Lung (tissue), 12 donors: ENCODE results near the gene FAM227B. TPM values are rescaled to one million over a fixed set of nuclear protein-coding genes. Genes with fewer than 3 reads are reported as not detected.
"Not testable (repeated sequence)": the region's sequence is repeated elsewhere in the genome, so short reads cannot be mapped to it uniquely, and the experiment has no call there.

Source experiments
- ATAC-seq: fragments of 200-7000 bp; cut with Tn5 transposase; one replicate; pipeline ENCODE4 v1.9.1; 2020; ENCODE audit warnings: moderate number of reproducible peaks; ENCODE audit not compliant: insufficient read depth, low FRiP score
- DNase-seq, 3 donors: peaks; one replicate each; pipeline ENCODE4 v3.0.0-alpha.2; 2013 to 2017
- H3K27ac ChIP-seq, 2 donors: one replicate each; pipeline ENCODE4 v1.5.1; 2013; ENCODE audit warnings: mild to moderate bottlenecking in 2 of 2, moderate library complexity in 2 of 2, control low read depth in 1 of 2, inconsistent platforms in 1 of 2, low read depth in 1 of 2, low read length in 1 of 2
- H3K27me3 ChIP-seq, 3 donors: one replicate each; pipeline ENCODE4 v1.5.1; 2013; ENCODE audit warnings: low read length in 2 of 3; ENCODE audit not compliant: control insufficient read depth in 3 of 3, insufficient read depth in 3 of 3
- H3K36me3 ChIP-seq, 4 donors: one replicate each; pipeline ENCODE4 v1.5.1; 2013; ENCODE audit warnings: low read length in 4 of 4, mild to moderate bottlenecking in 1 of 4, moderate library complexity in 1 of 4; ENCODE audit not compliant: control insufficient read depth in 4 of 4, insufficient read depth in 4 of 4
- H3K4me1 ChIP-seq, 5 donors: one replicate each; pipeline ENCODE4 v1.5.1; 2013; ENCODE audit warnings: low read length in 5 of 5, mild to moderate bottlenecking in 2 of 5, moderate library complexity in 1 of 5; ENCODE audit not compliant: control insufficient read depth in 5 of 5, insufficient read depth in 5 of 5
- H3K4me3 ChIP-seq: one replicate; pipeline ENCODE4 v1.5.1; 2013; ENCODE audit warnings: mild to moderate bottlenecking, control low read depth, moderate library complexity
- H3K9ac ChIP-seq, 2 donors: one replicate each; pipeline ENCODE4 v1.5.1; 2013; ENCODE audit warnings: low read length in 2 of 2, control low read depth in 1 of 2; ENCODE audit not compliant: insufficient read depth in 1 of 2
- H3K9me3 ChIP-seq, 4 donors: one replicate each; pipeline ENCODE4 v1.5.1; 2013; ENCODE audit warnings: low read length in 3 of 4, mild to moderate bottlenecking in 1 of 4, moderate library complexity in 1 of 4; ENCODE audit not compliant: control insufficient read depth in 4 of 4, insufficient read depth in 3 of 4
- WGBS, 2 donors: extraction: QIAGEN DNeasy Blood & Tissue Kit; methylation state at CpG; one replicate each; pipeline ENCODE4 v1.1.7; 2013; 5-methylcytosine and 5-hydroxymethylcytosine counted together
- polyA plus RNA-seq, 2 donors: library from polyadenylated mRNA; stranded (reverse); fragments of 200-250 nt; gene quantifications; one replicate each; pipeline ENCODE4 v1.2.1, GENCODE V29; 2013
- total RNA-seq, 2 donors: library from RNA; depleted of rRNA in 1 of 2; stranded (reverse); fragments of >200 nt in 1 of 2; gene quantifications; one replicate each; pipeline ENCODE4 v1.2.1, GENCODE V29; 2014 to 2021
- TF ChIP-seq, protein P1 (sequence below): IDR thresholded peaks from 2 replicates; pipeline ENCODE4 v1.5.1; 2012; ENCODE audit warnings: mild to moderate bottlenecking; ENCODE audit errors: control extremely low read depth, extremely low read depth
- donor health status: control.
- donor health status: control.
- donor health status: Bipolar disorder and iron deficiency.
- donor health status: healthy.
- donor health status: DM: yes; HTN: yes; CAD: no.

The FAM227B gene
- total and polyA plus RNA-seq, 4 donors: 2.2 to 14.5 (median 4.7) TPM

DNA sequence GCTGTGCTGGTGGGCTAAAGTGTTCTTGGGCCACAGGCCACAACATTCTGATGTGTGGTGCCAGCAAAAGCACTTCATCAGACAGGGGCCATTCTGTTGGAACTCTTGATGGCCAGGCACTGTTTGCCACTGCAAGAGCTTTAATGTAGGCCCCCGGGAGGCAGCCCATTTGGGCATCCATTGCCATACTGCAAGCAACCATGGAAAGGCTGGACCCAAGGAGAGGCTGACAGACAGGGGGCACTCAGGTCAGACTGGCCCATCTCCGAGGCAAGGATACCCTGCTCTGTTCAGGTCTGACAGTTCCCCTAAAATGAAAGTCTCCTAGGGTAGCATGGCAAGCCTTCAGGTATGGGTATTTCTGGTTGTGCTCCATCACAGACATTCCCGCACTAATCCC is 64.2 kb downstream of the FAM227B start:
- no peak for DNase-seq
- Histone ChIP-seq H3K4me3 (no peak overlapping the region), H3K36me3 (no peaks in the 10 kb centered on the region), H3K9me3 (peaks cover 0 to 30% (median 12%) of the 10 kb centered on the region in 4 donors), H3K27ac (no peak overlapping the region), H3K9ac (no peak overlapping the region), H3K27me3 (no peaks in the 10 kb centered on the region), H3K4me1 (peaks cover 0 to 4% (median 0%) of the 10 kb centered on the region in 5 donors)
- TF ChIP-seq, protein P1, sequence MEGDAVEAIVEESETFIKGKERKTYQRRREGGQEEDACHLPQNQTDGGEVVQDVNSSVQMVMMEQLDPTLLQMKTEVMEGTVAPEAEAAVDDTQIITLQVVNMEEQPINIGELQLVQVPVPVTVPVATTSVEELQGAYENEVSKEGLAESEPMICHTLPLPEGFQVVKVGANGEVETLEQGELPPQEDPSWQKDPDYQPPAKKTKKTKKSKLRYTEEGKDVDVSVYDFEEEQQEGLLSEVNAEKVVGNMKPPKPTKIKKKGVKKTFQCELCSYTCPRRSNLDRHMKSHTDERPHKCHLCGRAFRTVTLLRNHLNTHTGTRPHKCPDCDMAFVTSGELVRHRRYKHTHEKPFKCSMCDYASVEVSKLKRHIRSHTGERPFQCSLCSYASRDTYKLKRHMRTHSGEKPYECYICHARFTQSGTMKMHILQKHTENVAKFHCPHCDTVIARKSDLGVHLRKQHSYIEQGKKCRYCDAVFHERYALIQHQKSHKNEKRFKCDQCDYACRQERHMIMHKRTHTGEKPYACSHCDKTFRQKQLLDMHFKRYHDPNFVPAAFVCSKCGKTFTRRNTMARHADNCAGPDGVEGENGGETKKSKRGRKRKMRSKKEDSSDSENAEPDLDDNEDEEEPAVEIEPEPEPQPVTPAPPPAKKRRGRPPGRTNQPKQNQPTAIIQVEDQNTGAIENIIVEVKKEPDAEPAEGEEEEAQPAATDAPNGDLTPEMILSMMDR: no peak
- no peak for ATAC-seq
- 81 to 96% methylated on average over 3 of the region's 3 CpGs for WGBS, 2 donors

DNA sequence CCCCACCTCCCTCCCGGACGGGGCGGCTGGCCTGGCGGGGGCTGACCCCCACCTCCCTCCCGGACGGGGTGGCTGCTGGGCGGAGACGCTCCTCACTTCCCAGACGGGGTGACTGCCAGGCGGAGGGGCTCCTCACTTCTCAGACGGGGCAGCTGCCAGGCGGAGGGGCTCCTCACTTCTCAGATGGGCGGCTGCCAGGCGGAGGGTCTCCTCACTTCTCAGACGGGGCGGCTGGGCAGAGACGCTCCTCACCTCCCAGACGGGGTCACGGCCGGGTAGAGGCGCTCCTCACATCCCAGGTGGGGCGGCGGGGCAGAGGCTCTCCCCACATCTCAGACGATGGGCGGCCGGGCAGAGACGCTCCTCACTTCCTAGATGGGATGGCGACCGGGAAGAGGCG is 70.3 kb downstream of the FAM227B start:
- not testable (repeated sequence) for H3K9ac ChIP-seq, H3K4me3 ChIP-seq, H3K27me3 ChIP-seq, H3K27ac ChIP-seq, H3K36me3 ChIP-seq, H3K4me1 ChIP-seq, ATAC-seq, DNase-seq
- peaks cover 0 to 15% (median 2%) of the 10 kb centered on the region in 4 donors for H3K9me3 ChIP-seq
- 93 to 94% methylated on average over 13 to 30 of the region's 30 CpGs for WGBS, 2 donors

DNA sequence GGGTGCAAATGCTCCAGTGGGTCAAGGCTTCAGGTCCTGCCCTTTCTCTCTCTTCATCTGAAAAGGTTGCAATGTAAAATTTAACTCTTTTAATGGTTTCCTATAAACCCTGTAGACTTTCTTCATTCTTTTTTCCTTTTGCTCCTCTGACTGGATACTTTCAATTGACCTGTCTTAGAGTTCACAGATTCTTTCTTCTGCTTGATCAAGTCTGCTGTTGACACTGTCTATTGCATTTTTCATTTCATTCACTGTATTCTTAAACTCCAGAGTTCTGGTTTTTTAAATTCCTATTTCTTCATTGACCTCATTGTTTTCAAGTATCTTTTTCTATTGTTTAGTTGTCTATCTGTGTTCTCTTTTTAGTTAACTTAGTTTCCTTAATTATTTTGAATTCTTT is 82.1 kb downstream of the FAM227B start:
- Histone ChIP-seq H3K36me3 (no peaks in the 10 kb centered on the region), H3K4me3 (no peak overlapping the region), H3K4me1 (no peaks in the 10 kb centered on the region), H3K9ac (no peak overlapping the region), H3K27me3 (no peaks in the 10 kb centered on the region), H3K9me3 (peaks cover 0 to 11% (median 4%) of the 10 kb centered on the region in 4 donors), H3K27ac (no peak overlapping the region)
- TF ChIP-seq, protein P1: no peak
- no peak for ATAC-seq
- no peak for DNase-seq

DNA sequence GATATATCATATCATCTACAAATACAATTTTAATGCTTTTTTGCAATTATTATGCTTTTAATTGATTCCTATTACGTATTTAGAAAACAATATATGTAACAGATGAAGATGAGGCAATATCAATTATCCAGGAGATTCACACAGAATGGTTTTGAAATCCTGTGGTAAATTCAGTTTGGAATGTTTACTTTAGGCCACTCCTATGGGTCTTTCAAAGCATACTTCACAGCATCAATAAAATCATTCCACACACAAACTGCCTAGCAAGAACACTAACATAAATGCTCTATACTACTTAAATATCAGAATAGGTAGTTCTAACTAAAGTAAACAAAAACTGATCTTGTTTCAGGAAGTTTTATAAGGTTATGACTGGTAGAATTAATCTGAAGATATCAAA is 90.5 kb downstream of the FAM227B start:
- Histone ChIP-seq H3K27ac (no peak overlapping the region), H3K9ac (no peak overlapping the region), H3K9me3 (peaks cover 0 to 5% (median 0%) of the 10 kb centered on the region in 4 donors), H3K36me3 (no peaks in the 10 kb centered on the region), H3K4me1 (no peaks in the 10 kb centered on the region), H3K27me3 (no peaks in the 10 kb centered on the region), H3K4me3 (no peak overlapping the region)
- TF ChIP-seq, protein P1: no peak
- 82 to 95% methylated on average over 1 of the region's 1 CpG for WGBS, 2 donors
- DNase-seq (no peak), ATAC-seq (no peak)
